Measurements from ENCODE around the gene PDE4D.

Gene PDE4D

GRCh38 chr5:59037041-59037440 is 856.5 kb downstream of the PDE4D start:
- DNase-seq (ENCODE audit: low read depth in 2 of 3, low spot score in 1 of 3), result no peak

GRCh38 chr5:59036274-59036961 is 857.1 kb downstream of the PDE4D start:
- peak in 1 of 3 donors; percentile 40 for DNase-seq (ENCODE audit: low read depth in 2 of 3, low spot score in 1 of 3)

- no peak for DNase-seq (ENCODE audit: low read depth in 2 of 3, low spot score in 1 of 3)
Observed at GRCh38 chr5:59035681-59036080, 857.8 kb downstream of the PDE4D start.

- DNase-seq (ENCODE audit: low read depth in 2 of 3, low spot score in 1 of 3), result no peak
Observed at GRCh38 chr5:59034498-59035186, 858.9 kb downstream of the PDE4D start.

- DNase-seq (ENCODE audit: low read depth in 2 of 3, low spot score in 1 of 3), result no peak
Observed at GRCh38 chr5:59027145-59027907, 866.2 kb downstream of the PDE4D start.

GRCh38 chr5:59025734-59026133 is 867.8 kb downstream of the PDE4D start:
- no peak for DNase-seq (ENCODE audit: low read depth in 2 of 3, low spot score in 1 of 3)

GRCh38 chr5:59021837-59022514 is 871.5 kb downstream of the PDE4D start:
- no peak for DNase-seq (ENCODE audit: low read depth in 2 of 3, low spot score in 1 of 3)

- no peak for DNase-seq (ENCODE audit: low read depth in 2 of 3, low spot score in 1 of 3)
Observed at GRCh38 chr5:59021286-59021673, 872.2 kb downstream of the PDE4D start.

GRCh38 chr5:59020611-59021285 is 872.8 kb downstream of the PDE4D start:
- DNase-seq (ENCODE audit: low read depth in 2 of 3, low spot score in 1 of 3), result peak in 1 of 3 donors; percentile 18

GRCh38 chr5:59019078-59019477 is 874.4 kb downstream of the PDE4D start:
- DNase-seq (ENCODE audit: low read depth in 2 of 3, low spot score in 1 of 3), result no peak

GRCh38 chr5:59016925-59017324 is 876.6 kb downstream of the PDE4D start:
- no peak for DNase-seq (ENCODE audit: low read depth in 2 of 3, low spot score in 1 of 3)

- no peak for DNase-seq (ENCODE audit: low read depth in 2 of 3, low spot score in 1 of 3)
Observed at GRCh38 chr5:59008816-59009473, 884.6 kb downstream of the PDE4D start.

- no peak for DNase-seq (ENCODE audit: low read depth in 2 of 3, low spot score in 1 of 3)
Observed at GRCh38 chr5:59007460-59008063, 886.0 kb downstream of the PDE4D start.

- DNase-seq (ENCODE audit: low read depth in 2 of 3, low spot score in 1 of 3), result no peak
Observed at GRCh38 chr5:59005934-59006701, 887.4 kb downstream of the PDE4D start.

GRCh38 chr5:59003641-59004040 is 889.9 kb downstream of the PDE4D start:
- DNase-seq (ENCODE audit: low read depth in 2 of 3, low spot score in 1 of 3), result no peak

- DNase-seq (ENCODE audit: low read depth in 2 of 3, low spot score in 1 of 3), result no peak
Observed at GRCh38 chr5:59003124-59003523, 890.4 kb downstream of the PDE4D start.

- DNase-seq (ENCODE audit: low read depth in 2 of 3, low spot score in 1 of 3), result no peak
Observed at GRCh38 chr5:59002162-59002825, 891.2 kb downstream of the PDE4D start.

GRCh38 chr5:59001716-59002115 is 891.8 kb downstream of the PDE4D start:
- no peak for DNase-seq (ENCODE audit: low read depth in 2 of 3, low spot score in 1 of 3)

GRCh38 chr5:59001154-59001553 is 892.4 kb downstream of the PDE4D start:
- DNase-seq (ENCODE audit: low read depth in 2 of 3, low spot score in 1 of 3), result no peak

Data from stimulated activated CD4-positive, alpha-beta T cell treated with anti-CD3 and anti-CD28 coated beads, Interleukin-12 subunit alpha, Interleukin-12 subunit beta, amount 100 ng/mL, for 48 hours (primary cell).